Measurements from ENCODE around the gene PM20D1. TPM values are rescaled to one million over a fixed set of nuclear protein-coding genes. Genes with fewer than 3 reads are reported as not detected.

Gene PM20D1
- total and polyA plus RNA-seq, 2 donors (not counting 1 experiment from before 2014, with no cell fraction given): not detected

DNA sequence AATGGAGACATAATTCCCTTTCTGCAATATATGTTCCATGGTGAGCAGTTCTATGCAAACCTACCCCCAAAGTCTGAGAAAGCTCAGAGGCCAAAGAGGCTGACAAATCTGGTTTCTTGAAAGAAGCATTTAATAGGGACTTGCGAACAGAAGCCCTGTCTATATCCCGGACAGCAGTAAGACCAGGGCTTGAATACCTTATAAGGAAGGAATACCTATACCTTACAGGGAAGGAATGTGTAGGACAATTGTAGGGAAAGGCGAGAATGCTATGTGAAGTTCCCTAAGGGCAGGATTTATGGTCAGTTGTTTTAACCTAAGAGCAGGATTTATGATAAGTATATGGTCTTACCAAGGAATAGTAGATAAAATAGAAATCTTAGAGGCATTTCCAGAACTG, 31.9 kb downstream of the PM20D1 start:
- Histone ChIP-seq H4K20me1 (ENCODE audit: control insufficient read depth, extremely low read depth, insufficient read depth, low read length) (no peaks in the 10 kb centered on the region), H3K9ac (ENCODE audit: insufficient read depth, low read length) (no peak overlapping the region), H3K9me3 (ENCODE audit: control insufficient read depth, insufficient read depth, low read depth, low read length) (no peaks in the 10 kb centered on the region), H3K36me3 (ENCODE audit: control insufficient read depth, insufficient read depth, low read length) (no peaks in the 10 kb centered on the region), H3K79me2 (ENCODE audit: control insufficient read depth, insufficient read depth, low read length) (no peaks in the 10 kb centered on the region), H3K27me3 (ENCODE audit: control insufficient read depth, insufficient read depth, low read length) (no peaks in the 10 kb centered on the region), H3K4me1 (ENCODE audit: control insufficient read depth, extremely low read depth, insufficient read depth, low read length) (no peaks in the 10 kb centered on the region), H3K27ac (ENCODE audit: insufficient read depth, low read length) (no peak overlapping the region), H3K4me2 (ENCODE audit: extremely low read depth, insufficient read depth, low read length) (no peak overlapping the region), H3K4me3 (replicated peaks in 1 of 4; ENCODE audit: control extremely low read depth in 1 of 4, insufficient read depth in 1 of 4, low read depth in 3 of 4, low read length in 4 of 4) (no peak overlapping the region), H2AFZ (ENCODE audit: low read length) (no peak overlapping the region)
- no peak for TF ChIP-seq EZH2 (IDR thresholded peaks at IDR 0.05; ENCODE audit: low read length, missing control alignments)
- TF ChIP-seq CTCF (conservative IDR thresholded peaks at IDR 0.05 in 1 of 2, IDR thresholded peaks at IDR 0.05 in 1 of 2; ENCODE audit: low read depth in 1 of 2, low read length in 2 of 2): no peak
- DNase-seq (ENCODE audit: low read depth in 2 of 2): no peak

GRCh38 chr1:205817364-205817763, 32.6 kb downstream of the PM20D1 start:
- TF ChIP-seq CTCF (conservative IDR thresholded peaks at IDR 0.05 in 1 of 2, IDR thresholded peaks at IDR 0.05 in 1 of 2; ENCODE audit: low read depth in 1 of 2, low read length in 2 of 2): no peak
- no peak for TF ChIP-seq EZH2 (IDR thresholded peaks at IDR 0.05; ENCODE audit: low read length, missing control alignments)
- no peak overlapping the region for H2AFZ ChIP-seq (ENCODE audit: low read length)
- H3K27me3 ChIP-seq (ENCODE audit: control insufficient read depth, insufficient read depth, low read length): no peaks in the 10 kb centered on the region
- H3K36me3 ChIP-seq (ENCODE audit: control insufficient read depth, insufficient read depth, low read length): no peaks in the 10 kb centered on the region
- H3K4me1 ChIP-seq (ENCODE audit: control insufficient read depth, extremely low read depth, insufficient read depth, low read length): no peaks in the 10 kb centered on the region
- H3K4me2 ChIP-seq (ENCODE audit: extremely low read depth, insufficient read depth, low read length): no peak overlapping the region
- no peak overlapping the region for H3K4me3 ChIP-seq (replicated peaks in 1 of 4; ENCODE audit: control extremely low read depth in 1 of 4, insufficient read depth in 1 of 4, low read depth in 3 of 4, low read length in 4 of 4)
- no peak overlapping the region for H3K27ac ChIP-seq (ENCODE audit: insufficient read depth, low read length)
- no peaks in the 10 kb centered on the region for H3K79me2 ChIP-seq (ENCODE audit: control insufficient read depth, insufficient read depth, low read length)
- H4K20me1 ChIP-seq (ENCODE audit: control insufficient read depth, extremely low read depth, insufficient read depth, low read length): no peaks in the 10 kb centered on the region
- no peak overlapping the region for H3K9ac ChIP-seq (ENCODE audit: insufficient read depth, low read length)
- H3K9me3 ChIP-seq (ENCODE audit: control insufficient read depth, insufficient read depth, low read depth, low read length): no peaks in the 10 kb centered on the region
- DNase-seq (ENCODE audit: low read depth in 2 of 2): no peak

- Histone ChIP-seq H3K4me2 (ENCODE audit: extremely low read depth, insufficient read depth, low read length) (peak overlapping the region; percentile 61), H3K9me3 (ENCODE audit: control insufficient read depth, insufficient read depth, low read depth, low read length) (no peaks in the 10 kb centered on the region), H3K79me2 (ENCODE audit: control insufficient read depth, insufficient read depth, low read length) (peaks cover 5% of the 10 kb centered on the region), H3K27me3 (ENCODE audit: control insufficient read depth, insufficient read depth, low read length) (no peaks in the 10 kb centered on the region), H4K20me1 (ENCODE audit: control insufficient read depth, extremely low read depth, insufficient read depth, low read length) (no peaks in the 10 kb centered on the region), H3K4me3 (replicated peaks in 1 of 4; ENCODE audit: control extremely low read depth in 1 of 4, insufficient read depth in 1 of 4, low read depth in 3 of 4, low read length in 4 of 4) (peak overlapping the region; percentile 64 to 79 (median 72)), H3K9ac (ENCODE audit: insufficient read depth, low read length) (peak overlapping the region; percentile 54), H2AFZ (ENCODE audit: low read length) (peak overlapping the region; percentile 87), H3K4me1 (ENCODE audit: control insufficient read depth, extremely low read depth, insufficient read depth, low read length) (no peaks in the 10 kb centered on the region), H3K36me3 (ENCODE audit: control insufficient read depth, insufficient read depth, low read length) (peaks cover 2% of the 10 kb centered on the region), H3K27ac (ENCODE audit: insufficient read depth, low read length) (peak overlapping the region; percentile 69)
- TF ChIP-seq CTCF (conservative IDR thresholded peaks at IDR 0.05 in 1 of 2, IDR thresholded peaks at IDR 0.05 in 1 of 2; ENCODE audit: low read depth in 1 of 2, low read length in 2 of 2) (no peak), EZH2 (IDR thresholded peaks at IDR 0.05; ENCODE audit: low read length, missing control alignments) (no peak)
- peak in 1 of 2 donors; percentile 56 for DNase-seq (ENCODE audit: low read depth in 2 of 2)
These were observed 36.2 kb downstream of the PM20D1 start for GRCh38 chr1:205813755-205814058.
